ENCODE results near the gene BMP10.

Gene BMP10

GRCh38 chr2:68880213-68880612 lies 9.0 kb upstream of the BMP10 start:
- H3K4me1 ChIP-seq (ENCODE audit: control insufficient read depth, low read length) = no peaks in the 10 kb centered on the region
- peaks cover 6% of the 10 kb centered on the region; the same call in 1 of the 2 replicates for H3K27me3 ChIP-seq (ENCODE audit: control insufficient read depth, low read length)
- no peak overlapping the region for H3K4me3 ChIP-seq (ENCODE audit: low read length)
- no peak overlapping the region for H3K4me2 ChIP-seq (ENCODE audit: low read length)
- H3K79me2 ChIP-seq (ENCODE audit: control insufficient read depth, low read length) = no peaks in the 10 kb centered on the region
- H3K9me2 ChIP-seq (replicated peaks; ENCODE audit: control insufficient read depth, low read length) = no peaks in the 10 kb centered on the region
- H3K36me3 ChIP-seq (ENCODE audit: control insufficient read depth, low read length) = no peaks in the 10 kb centered on the region
- no peak for TF ChIP-seq EZH2phosphoT487 (IDR thresholded peaks at IDR 0.05; ENCODE audit: borderline replicate concordance, low read length)
- TF ChIP-seq CTCF (IDR thresholded peaks at IDR 0.05; ENCODE audit: low read depth, low read length, poor library complexity, severe bottlenecking) = no peak
- no peaks in the 10 kb centered on the region for H3K9me3 ChIP-seq (ENCODE audit: control insufficient read depth, insufficient read depth, low read length)
- no peaks in the 10 kb centered on the region for H4K20me1 ChIP-seq (ENCODE audit: control insufficient read depth, insufficient read depth, low read depth, low read length)
- H3K27ac ChIP-seq (ENCODE audit: low read depth, low read length) = no peak overlapping the region
- no peaks in the 10 kb centered on the region for H3F3A ChIP-seq (ENCODE audit: control insufficient read depth, insufficient read depth)

DNA sequence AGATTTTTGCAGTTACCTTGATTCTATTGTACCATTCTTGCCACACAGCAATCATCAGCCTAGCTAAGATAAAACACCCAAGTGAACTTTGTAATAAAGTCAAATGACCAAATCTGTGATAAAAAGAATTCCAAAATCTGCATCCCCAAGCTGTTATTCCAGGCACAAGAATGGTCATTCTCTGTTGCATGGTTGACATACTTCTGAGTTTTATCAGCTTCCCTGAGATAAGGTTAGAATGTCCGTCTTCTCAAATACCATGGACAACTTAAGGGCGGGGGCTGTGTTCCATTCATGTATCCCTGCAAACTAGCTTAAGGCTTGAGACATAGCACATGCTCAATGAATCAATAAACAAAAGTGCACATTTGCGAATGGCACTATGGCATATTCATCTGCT lies 8.1 kb upstream of the BMP10 start:
- H3K27ac ChIP-seq (ENCODE audit: low read depth, low read length) = no peak overlapping the region
- H3K9me2 ChIP-seq (replicated peaks; ENCODE audit: control insufficient read depth, low read length) = no peaks in the 10 kb centered on the region
- no peaks in the 10 kb centered on the region for H3K36me3 ChIP-seq (ENCODE audit: control insufficient read depth, low read length)
- H3K4me1 ChIP-seq (ENCODE audit: control insufficient read depth, low read length) = no peaks in the 10 kb centered on the region
- H4K20me1 ChIP-seq (ENCODE audit: control insufficient read depth, insufficient read depth, low read depth, low read length) = no peaks in the 10 kb centered on the region
- no peaks in the 10 kb centered on the region for H3F3A ChIP-seq (ENCODE audit: control insufficient read depth, insufficient read depth)
- H3K9me3 ChIP-seq (ENCODE audit: control insufficient read depth, insufficient read depth, low read length) = no peaks in the 10 kb centered on the region
- TF ChIP-seq EZH2phosphoT487 (IDR thresholded peaks at IDR 0.05; ENCODE audit: borderline replicate concordance, low read length) (no peak), CTCF (IDR thresholded peaks at IDR 0.05; ENCODE audit: low read depth, low read length, poor library complexity, severe bottlenecking) (no peak)
- no peak overlapping the region for H3K4me3 ChIP-seq (ENCODE audit: low read length)
- no peaks in the 10 kb centered on the region for H3K79me2 ChIP-seq (ENCODE audit: control insufficient read depth, low read length)
- H3K4me2 ChIP-seq (ENCODE audit: low read length) = no peak overlapping the region
- peaks cover 6% of the 10 kb centered on the region; the same call in 1 of the 2 replicates for H3K27me3 ChIP-seq (ENCODE audit: control insufficient read depth, low read length)

GRCh38 chr2:68878753-68879152 lies 7.6 kb upstream of the BMP10 start:
- no peaks in the 10 kb centered on the region for H3F3A ChIP-seq (ENCODE audit: control insufficient read depth, insufficient read depth)
- no peak overlapping the region for H3K4me2 ChIP-seq (ENCODE audit: low read length)
- no peak overlapping the region for H3K4me3 ChIP-seq (ENCODE audit: low read length)
- no peaks in the 10 kb centered on the region for H3K79me2 ChIP-seq (ENCODE audit: control insufficient read depth, low read length)
- no peaks in the 10 kb centered on the region for H3K9me3 ChIP-seq (ENCODE audit: control insufficient read depth, insufficient read depth, low read length)
- no peaks in the 10 kb centered on the region for H3K4me1 ChIP-seq (ENCODE audit: control insufficient read depth, low read length)
- H3K27ac ChIP-seq (ENCODE audit: low read depth, low read length) = no peak overlapping the region
- no peaks in the 10 kb centered on the region for H3K36me3 ChIP-seq (ENCODE audit: control insufficient read depth, low read length)
- no peaks in the 10 kb centered on the region for H3K9me2 ChIP-seq (replicated peaks; ENCODE audit: control insufficient read depth, low read length)
- no peaks in the 10 kb centered on the region for H4K20me1 ChIP-seq (ENCODE audit: control insufficient read depth, insufficient read depth, low read depth, low read length)
- TF ChIP-seq CTCF (IDR thresholded peaks at IDR 0.05; ENCODE audit: low read depth, low read length, poor library complexity, severe bottlenecking) (no peak), EZH2phosphoT487 (IDR thresholded peaks at IDR 0.05; ENCODE audit: borderline replicate concordance, low read length) (no peak)
- H3K27me3 ChIP-seq (ENCODE audit: control insufficient read depth, low read length) = peaks cover 6% of the 10 kb centered on the region; the same call in 1 of the 2 replicates

Data from DOHH2 (cell line).